ENCODE measurements around the gene CDC20. TPM values are rescaled to one million over a fixed set of nuclear protein-coding genes. Genes with fewer than 3 reads are reported as not detected.

The CDC20 gene
- total RNA-seq, 1 experiment from 2014 or later = 296 TPM

GRCh38 chr1:43327549-43328292 is 31.1 kb upstream of the CDC20 start:
- TF ChIP-seq, protein P1, sequence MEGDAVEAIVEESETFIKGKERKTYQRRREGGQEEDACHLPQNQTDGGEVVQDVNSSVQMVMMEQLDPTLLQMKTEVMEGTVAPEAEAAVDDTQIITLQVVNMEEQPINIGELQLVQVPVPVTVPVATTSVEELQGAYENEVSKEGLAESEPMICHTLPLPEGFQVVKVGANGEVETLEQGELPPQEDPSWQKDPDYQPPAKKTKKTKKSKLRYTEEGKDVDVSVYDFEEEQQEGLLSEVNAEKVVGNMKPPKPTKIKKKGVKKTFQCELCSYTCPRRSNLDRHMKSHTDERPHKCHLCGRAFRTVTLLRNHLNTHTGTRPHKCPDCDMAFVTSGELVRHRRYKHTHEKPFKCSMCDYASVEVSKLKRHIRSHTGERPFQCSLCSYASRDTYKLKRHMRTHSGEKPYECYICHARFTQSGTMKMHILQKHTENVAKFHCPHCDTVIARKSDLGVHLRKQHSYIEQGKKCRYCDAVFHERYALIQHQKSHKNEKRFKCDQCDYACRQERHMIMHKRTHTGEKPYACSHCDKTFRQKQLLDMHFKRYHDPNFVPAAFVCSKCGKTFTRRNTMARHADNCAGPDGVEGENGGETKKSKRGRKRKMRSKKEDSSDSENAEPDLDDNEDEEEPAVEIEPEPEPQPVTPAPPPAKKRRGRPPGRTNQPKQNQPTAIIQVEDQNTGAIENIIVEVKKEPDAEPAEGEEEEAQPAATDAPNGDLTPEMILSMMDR (conservative IDR thresholded peaks at IDR 0.05; ENCODE audit: low read depth, low read length) = no peak
- no peak for TF ChIP-seq EZH2 (IDR thresholded peaks at IDR 0.05; ENCODE audit: borderline replicate concordance, low read depth, low read length, poor library complexity, severe bottlenecking)
- POLR2A ChIA-PET (ENCODE audit: low non-redundant PET) = no interaction called here
- intact Hi-C loops (cut with micrococcal nuclease; ENCODE audit: unreplicated experiment) = no loop called here
- DNase-seq (ENCODE audit: low spot score) = peak; percentile 52
- Histone ChIP-seq H3K36me3 (ENCODE audit: insufficient read depth, low read length, poor library complexity, severe bottlenecking) (no peaks in the 10 kb centered on the region), H3K4me1 (ENCODE audit: insufficient read depth, low read length, poor library complexity, severe bottlenecking) (peaks cover 12% of the 10 kb centered on the region), H3K27ac (ENCODE audit: low read depth, low read length, poor library complexity, severe bottlenecking) (no peak overlapping the region), H3K27me3 (replicated peaks; ENCODE audit: insufficient read depth, low read depth, low read length, poor library complexity) (no peaks in the 10 kb centered on the region), H3K4me3 (ENCODE audit: low read depth, low read length, poor library complexity, severe bottlenecking) (no peak overlapping the region), H3K9me3 (ENCODE audit: low read depth, low read length, poor library complexity, severe bottlenecking) (peaks cover 11% of the 10 kb centered on the region)
- no TSS peak for BruUV-seq (replicated peaks)
- CTCF ChIA-PET = no interaction called here

DNA sequence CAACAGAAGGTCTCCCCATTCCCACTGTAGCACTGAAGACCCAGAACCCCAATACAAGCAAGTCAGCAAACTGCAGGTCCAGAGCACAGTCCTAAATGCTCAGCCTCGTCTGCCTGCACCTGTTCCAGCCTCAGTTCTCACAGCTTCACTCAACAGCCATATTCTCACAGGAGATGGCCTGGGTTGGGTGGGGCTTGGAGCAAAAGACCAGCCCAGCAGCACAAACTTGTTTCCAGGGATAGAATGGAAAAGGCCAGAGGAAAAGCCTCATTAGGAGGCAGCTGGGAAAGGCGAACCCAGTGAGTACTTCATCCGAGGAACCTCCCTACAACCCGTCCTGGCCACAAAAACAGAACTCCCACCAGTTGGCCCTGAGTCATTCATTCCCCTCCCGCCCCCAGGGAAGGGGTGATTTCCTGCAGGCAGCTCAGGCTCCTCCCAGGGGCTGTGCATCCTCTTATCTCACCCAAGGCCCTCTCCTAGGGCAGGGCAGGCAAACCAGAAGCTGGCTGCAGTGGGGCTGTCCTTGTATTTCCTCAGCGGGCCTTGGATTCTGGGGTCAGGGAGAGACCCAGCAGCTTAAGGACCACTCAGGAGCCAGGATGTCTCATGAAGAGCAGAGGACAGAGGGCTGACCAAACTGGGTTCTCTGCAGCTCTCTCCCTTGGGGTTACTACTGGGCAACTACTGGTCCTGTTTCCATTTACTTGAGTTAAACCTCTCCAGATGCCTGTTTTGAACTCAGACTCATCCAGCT is 28.6 kb upstream of the CDC20 start:
- peak; percentile 84 for DNase-seq (ENCODE audit: low spot score)
- no TSS peak for BruUV-seq (replicated peaks)
- ChIA-PET POLR2A (ENCODE audit: low non-redundant PET) (no interaction called here), CTCF (no interaction called here)
- no peak overlapping the region for H3K4me3 ChIP-seq (ENCODE audit: low read depth, low read length, poor library complexity, severe bottlenecking)
- intact Hi-C loops (cut with micrococcal nuclease; ENCODE audit: unreplicated experiment) = loop anchor here (5.0 kb wide), 1 partner anchor 83 kb away; no protein-coding TSS in a partner anchor
- H3K9me3 ChIP-seq (ENCODE audit: low read depth, low read length, poor library complexity, severe bottlenecking) = peaks cover 11% of the 10 kb centered on the region
- H3K27me3 ChIP-seq (replicated peaks; ENCODE audit: insufficient read depth, low read depth, low read length, poor library complexity) = no peaks in the 10 kb centered on the region
- peak overlapping the region; percentile 44 for H3K27ac ChIP-seq (ENCODE audit: low read depth, low read length, poor library complexity, severe bottlenecking)
- no peaks in the 10 kb centered on the region for H3K36me3 ChIP-seq (ENCODE audit: insufficient read depth, low read length, poor library complexity, severe bottlenecking)
- TF ChIP-seq, protein P1 (conservative IDR thresholded peaks at IDR 0.05; ENCODE audit: low read depth, low read length) = no peak
- TF ChIP-seq EZH2 (IDR thresholded peaks at IDR 0.05; ENCODE audit: borderline replicate concordance, low read depth, low read length, poor library complexity, severe bottlenecking) = no peak
- peaks cover 7% of the 10 kb centered on the region for H3K4me1 ChIP-seq (ENCODE audit: insufficient read depth, low read length, poor library complexity, severe bottlenecking)

DNA sequence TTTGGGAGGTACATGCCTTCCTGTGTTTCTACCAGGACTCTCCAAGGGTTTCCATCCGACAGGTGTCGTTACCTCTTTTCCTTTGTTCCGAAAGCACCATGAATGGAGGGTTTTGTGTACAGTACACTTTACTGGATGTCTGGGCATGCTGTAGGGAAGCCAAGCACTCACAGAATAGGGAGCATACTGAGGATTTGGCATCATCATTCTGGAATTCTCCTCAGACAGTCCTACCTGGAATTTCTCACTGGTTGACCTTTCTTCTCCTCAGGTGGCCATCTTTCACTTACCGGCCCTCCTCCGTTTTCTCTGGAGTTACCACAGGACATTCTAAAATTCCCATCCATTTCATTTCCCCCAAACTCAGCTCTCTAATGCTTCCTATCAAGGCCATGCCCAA is 27.1 kb upstream of the CDC20 start:
- Histone ChIP-seq H3K27me3 (replicated peaks; ENCODE audit: insufficient read depth, low read depth, low read length, poor library complexity) (no peaks in the 10 kb centered on the region), H3K36me3 (ENCODE audit: insufficient read depth, low read length, poor library complexity, severe bottlenecking) (no peaks in the 10 kb centered on the region), H3K9me3 (ENCODE audit: low read depth, low read length, poor library complexity, severe bottlenecking) (peaks cover 11% of the 10 kb centered on the region), H3K27ac (ENCODE audit: low read depth, low read length, poor library complexity, severe bottlenecking) (no peak overlapping the region), H3K4me1 (ENCODE audit: insufficient read depth, low read length, poor library complexity, severe bottlenecking) (peaks cover 7% of the 10 kb centered on the region), H3K4me3 (ENCODE audit: low read depth, low read length, poor library complexity, severe bottlenecking) (no peak overlapping the region)
- DNase-seq (ENCODE audit: low spot score) = no peak
- TF ChIP-seq EZH2 (IDR thresholded peaks at IDR 0.05; ENCODE audit: borderline replicate concordance, low read depth, low read length, poor library complexity, severe bottlenecking) = no peak
- BruUV-seq (replicated peaks) = no TSS peak
- intact Hi-C loops (cut with micrococcal nuclease; ENCODE audit: unreplicated experiment) = loop anchor here (5.0 kb wide), 1 partner anchor 84 kb away; no protein-coding TSS in a partner anchor
- CTCF ChIA-PET = no interaction called here
- POLR2A ChIA-PET (ENCODE audit: low non-redundant PET) = no interaction called here
